Parathyroid adenoma (tissue), 2 donors: ENCODE data around the gene ERBB2.
A peak's percentile ranks its signal among the peaks of the same experiment; 100 is the strongest.

Source experiments
- H2AFZ ChIP-seq: fragments of 300-600 bp; sonication (generic); one replicate; pipeline ENCODE4 v1.7.0; 2017; ENCODE audit warnings: antibody characterized with exemption, mild to moderate bottlenecking
- H3K27ac ChIP-seq: fragments of 300-600 bp; sonication (generic); one replicate; pipeline ENCODE4 v1.7.0; 2017
- H3K27me3 ChIP-seq: fragments of 300-600 bp; sonication (generic); one replicate; pipeline ENCODE4 v1.7.0; 2017; ENCODE audit warnings: low read length; ENCODE audit not compliant: control insufficient read depth, insufficient read depth
- H3K36me3 ChIP-seq: fragments of 300-600 bp; sonication (generic); one replicate; pipeline ENCODE4 v1.7.0; 2017; ENCODE audit warnings: low read length; ENCODE audit not compliant: control insufficient read depth, insufficient read depth
- H3K4me1 ChIP-seq: fragments of 300-600 bp; sonication (generic); one replicate; pipeline ENCODE4 v1.7.0; 2017; ENCODE audit warnings: control low read depth
- H3K4me2 ChIP-seq: fragments of 300-600 bp; sonication (generic); one replicate; pipeline ENCODE4 v1.7.0; 2017; ENCODE audit warnings: low read length
- H3K4me3 ChIP-seq: fragments of 300-600 bp; sonication (generic); one replicate; pipeline ENCODE4 v1.7.0; 2017; ENCODE audit warnings: low read depth, low read length
- H3K79me2 ChIP-seq: fragments of 300-600 bp; sonication (generic); one replicate; pipeline ENCODE4 v1.7.0; 2017; ENCODE audit warnings: control low read depth
- H3K9ac ChIP-seq: fragments of 300-600 bp; sonication (generic); one replicate; pipeline ENCODE4 v1.7.0; 2017; ENCODE audit warnings: mild to moderate bottlenecking
- H3K9me3 ChIP-seq: fragments of 300-600 bp; sonication (generic); one replicate; pipeline ENCODE4 v1.7.0; 2017; ENCODE audit warnings: low read length; ENCODE audit not compliant: control insufficient read depth
- TF ChIP-seq, protein P1 (sequence below): fragments of 300-600 bp; sonication (generic); IDR thresholded peaks from one replicate; pipeline ENCODE4 v1.7.0; 2017; ENCODE audit warnings: antibody characterized with exemption, mild to moderate bottlenecking
- donor health status: primary hyperparathyroidism.

Gene ERBB2

DNA sequence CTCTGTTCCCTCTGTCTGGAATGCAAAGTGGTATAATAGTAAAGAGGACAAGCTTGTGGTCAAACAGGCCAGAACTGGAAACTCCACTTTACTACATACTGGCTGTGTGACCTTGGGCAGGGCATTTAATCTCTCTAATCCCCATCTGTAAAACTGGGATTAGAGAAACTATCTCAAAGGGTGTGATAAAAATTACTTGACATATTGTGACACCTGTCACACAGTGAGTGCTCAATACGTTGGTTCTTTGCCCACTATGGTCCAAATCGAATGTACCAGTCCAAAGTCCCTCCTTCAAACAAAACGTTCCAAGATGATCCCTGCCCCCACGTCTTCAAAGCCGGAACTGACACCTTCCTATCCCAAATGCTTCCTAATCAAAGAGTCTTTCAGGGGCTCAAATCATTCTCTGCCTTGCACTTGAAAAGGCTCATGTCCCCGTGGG is 12.7 kb upstream of the ERBB2 start:
- Histone ChIP-seq H3K4me1 (peaks cover 8% of the 10 kb centered on the region), H3K4me3 (peak overlapping the region; percentile 100), H3K9ac (no peak overlapping the region), H2AFZ (peak overlapping the region; percentile 98), H3K79me2 (no peaks in the 10 kb centered on the region), H3K36me3 (no peaks in the 10 kb centered on the region), H3K27me3 (no peaks in the 10 kb centered on the region), H3K4me2 (peak overlapping the region; percentile 93), H3K9me3 (no peaks in the 10 kb centered on the region), H3K27ac (peak overlapping the region; percentile 97)
- TF ChIP-seq, protein P1, sequence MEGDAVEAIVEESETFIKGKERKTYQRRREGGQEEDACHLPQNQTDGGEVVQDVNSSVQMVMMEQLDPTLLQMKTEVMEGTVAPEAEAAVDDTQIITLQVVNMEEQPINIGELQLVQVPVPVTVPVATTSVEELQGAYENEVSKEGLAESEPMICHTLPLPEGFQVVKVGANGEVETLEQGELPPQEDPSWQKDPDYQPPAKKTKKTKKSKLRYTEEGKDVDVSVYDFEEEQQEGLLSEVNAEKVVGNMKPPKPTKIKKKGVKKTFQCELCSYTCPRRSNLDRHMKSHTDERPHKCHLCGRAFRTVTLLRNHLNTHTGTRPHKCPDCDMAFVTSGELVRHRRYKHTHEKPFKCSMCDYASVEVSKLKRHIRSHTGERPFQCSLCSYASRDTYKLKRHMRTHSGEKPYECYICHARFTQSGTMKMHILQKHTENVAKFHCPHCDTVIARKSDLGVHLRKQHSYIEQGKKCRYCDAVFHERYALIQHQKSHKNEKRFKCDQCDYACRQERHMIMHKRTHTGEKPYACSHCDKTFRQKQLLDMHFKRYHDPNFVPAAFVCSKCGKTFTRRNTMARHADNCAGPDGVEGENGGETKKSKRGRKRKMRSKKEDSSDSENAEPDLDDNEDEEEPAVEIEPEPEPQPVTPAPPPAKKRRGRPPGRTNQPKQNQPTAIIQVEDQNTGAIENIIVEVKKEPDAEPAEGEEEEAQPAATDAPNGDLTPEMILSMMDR: no peak

DNA sequence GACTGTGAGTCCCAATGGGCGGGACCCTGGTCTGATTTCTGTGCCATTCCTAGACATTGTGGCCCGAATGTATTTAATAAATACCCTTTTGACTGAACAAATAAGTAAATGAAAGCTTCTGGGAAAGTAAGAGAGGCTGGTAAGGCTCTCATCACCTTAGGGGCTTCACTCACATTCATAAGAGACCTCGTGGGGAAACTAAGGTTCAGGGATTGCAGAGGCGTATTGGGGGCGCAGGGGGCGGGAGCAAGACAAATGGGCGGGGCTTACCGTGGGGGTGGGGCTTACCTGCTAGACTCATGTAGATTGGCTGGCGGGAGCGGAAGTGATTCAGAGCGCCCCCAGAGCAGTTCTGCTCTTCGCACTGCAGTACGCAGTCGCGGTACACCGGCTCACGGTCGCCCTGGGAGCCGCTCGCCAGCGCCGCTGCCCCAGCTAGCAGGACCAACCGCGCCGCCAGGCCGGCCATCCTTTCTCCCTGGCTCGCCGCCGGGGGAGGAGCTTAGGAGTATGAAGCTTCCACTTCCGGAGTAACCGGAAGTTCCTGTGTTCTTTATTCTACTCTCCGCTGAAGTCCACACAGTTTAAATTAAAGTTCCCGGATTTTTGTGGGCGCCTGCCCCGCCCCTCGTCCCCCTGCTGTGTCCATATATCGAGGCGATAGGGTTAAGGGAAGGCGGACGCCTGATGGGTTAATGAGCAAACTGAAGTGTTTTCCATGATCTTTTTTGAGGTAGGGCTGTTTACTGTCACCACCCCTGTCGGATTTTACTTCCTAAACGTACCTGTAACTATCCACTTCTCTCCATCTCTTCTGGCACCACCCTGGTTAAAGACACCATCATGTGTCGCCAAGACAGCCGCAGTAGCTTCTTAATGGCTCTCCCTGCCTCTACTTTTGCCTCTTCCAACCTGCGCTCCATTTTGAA is 12.1 kb upstream of the ERBB2 start, which contains the start of gene PGAP3:
Gene PGAP3 (minus strand): TSS at position 512 of the 929 bp plus-strand sequence. CDS start 43 bp downstream, at position 469.
- peaks cover 8% of the 10 kb centered on the region for H3K4me1 ChIP-seq
- peak within 1 kb of the TSS; percentile 93 for H3K4me2 ChIP-seq
- H3K9me3 ChIP-seq: no peaks in the 10 kb centered on the region
- H3K79me2 ChIP-seq: no peaks in the 10 kb centered on the region
- peak within 1 kb of the TSS; percentile 98 for H2AFZ ChIP-seq
- H3K36me3 ChIP-seq: no peaks in the 10 kb centered on the region
- H3K4me3 ChIP-seq: peak within 1 kb of the TSS; percentile 100
- peak within 1 kb of the TSS; percentile 97 for H3K27ac ChIP-seq
- TF ChIP-seq, protein P1: peak; percentile 16
- peak within 1 kb of the TSS; percentile 61 for H3K9ac ChIP-seq
- H3K27me3 ChIP-seq: no peaks in the 10 kb centered on the region

DNA sequence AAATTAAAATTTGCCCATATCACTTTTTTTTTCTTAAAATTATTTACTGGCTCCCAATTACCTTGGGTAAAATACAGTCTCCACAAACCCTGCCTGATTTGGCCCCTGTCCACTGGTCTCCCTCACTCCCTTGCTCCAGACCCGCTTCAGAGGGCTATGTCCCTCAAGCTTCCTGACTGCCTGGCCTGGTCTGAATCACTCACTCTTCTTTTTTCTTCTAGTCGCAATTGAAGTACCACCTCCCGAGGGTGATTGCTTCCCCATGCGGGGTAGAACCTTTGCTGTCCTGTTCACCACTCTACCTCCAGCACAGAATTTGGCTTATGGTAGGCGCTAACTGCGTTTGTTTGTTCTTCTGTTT is 11.4 kb upstream of the ERBB2 start:
- Histone ChIP-seq H3K4me2 (peak overlapping the region; percentile 93), H3K27me3 (no peaks in the 10 kb centered on the region), H3K9ac (no peak overlapping the region), H3K9me3 (no peaks in the 10 kb centered on the region), H2AFZ (peak overlapping the region; percentile 98), H3K79me2 (no peaks in the 10 kb centered on the region), H3K4me1 (peaks cover 8% of the 10 kb centered on the region), H3K27ac (peak overlapping the region; percentile 97), H3K36me3 (no peaks in the 10 kb centered on the region), H3K4me3 (peak overlapping the region; percentile 100)
- TF ChIP-seq, protein P1: no peak

DNA sequence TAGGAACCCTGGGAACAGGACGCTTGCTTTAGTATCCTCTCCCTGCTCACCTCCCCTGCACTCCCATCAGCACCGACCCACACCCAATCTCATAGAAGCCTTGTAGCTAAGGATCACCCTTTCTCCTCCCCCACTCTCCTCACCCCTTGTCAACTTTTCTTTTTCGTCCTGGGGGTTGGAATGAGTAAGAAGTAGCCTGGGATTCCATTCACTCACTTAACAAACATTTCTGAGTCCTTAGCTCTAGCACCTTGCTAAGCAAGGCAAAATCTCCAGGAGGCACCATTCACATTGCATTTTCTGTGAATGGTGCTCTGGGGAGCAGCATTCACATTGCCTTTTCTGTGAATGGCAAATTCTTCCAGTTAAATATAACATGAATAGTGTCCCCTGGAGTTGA is 10.9 kb upstream of the ERBB2 start:
- Histone ChIP-seq H2AFZ (peak overlapping the region; percentile 98), H3K9ac (no peak overlapping the region), H3K79me2 (no peaks in the 10 kb centered on the region), H3K4me3 (peak overlapping the region; percentile 100), H3K27ac (peak overlapping the region; percentile 97), H3K4me2 (peak overlapping the region; percentile 93), H3K4me1 (peaks cover 8% of the 10 kb centered on the region), H3K36me3 (no peaks in the 10 kb centered on the region), H3K9me3 (no peaks in the 10 kb centered on the region), H3K27me3 (no peaks in the 10 kb centered on the region)
- TF ChIP-seq, protein P1: no peak
